Natural killer cell (primary cell): Measurements from ENCODE around the gene NPM1. TPM values are rescaled to one million over a fixed set of nuclear protein-coding genes. Genes with fewer than 3 reads are reported as not detected.

ENCODE experiments used
- ATAC-seq, 3 donors: fragments of 150-1000 bp in 2 of 3; fragments of 200-7000 bp in 1 of 3; cut with Tn5 transposase; 1 replicate in 1 of 3; 2 replicates in 2 of 3; pipeline ENCODE4 v1.10.0; 2021; ENCODE audit warnings: mild to moderate bottlenecking in 2 of 3, moderate library complexity in 2 of 3
- DNase-seq, 2 donors: peaks; one replicate each; pipeline versions ENCODE4 v3.0.0 to v3.0.0-alpha.2; 2013 to 2021; ENCODE audit warnings: mixed read lengths in 1 of 2
- H3K27ac ChIP-seq: one replicate; pipeline ENCODE4 v1.5.1; 2013; ENCODE audit warnings: mild to moderate bottlenecking, low read length
- H3K27me3 ChIP-seq: one replicate; pipeline ENCODE4 v1.6.1; 2013; ENCODE audit warnings: low read length; ENCODE audit not compliant: control insufficient read depth, insufficient read depth
- H3K36me3 ChIP-seq: one replicate; pipeline ENCODE4 v1.6.1; 2013; ENCODE audit warnings: low read length; ENCODE audit not compliant: control insufficient read depth, insufficient read depth
- H3K4me1 ChIP-seq: one replicate; pipeline ENCODE4 v1.6.1; 2013; ENCODE audit warnings: low read length; ENCODE audit not compliant: control insufficient read depth, insufficient read depth
- H3K4me3 ChIP-seq: one replicate; pipeline ENCODE4 v1.5.1; 2013; ENCODE audit warnings: low read length
- H3K9me3 ChIP-seq: one replicate; pipeline ENCODE4 v1.6.1; 2013; ENCODE audit warnings: low read length; ENCODE audit not compliant: control insufficient read depth, insufficient read depth
- H3K27ac Mint-ChIP-seq, 2 donors: one replicate each; pipeline ENCODE4 v1.8.0; 2022; ENCODE audit warnings: mild to moderate bottlenecking in 2 of 2, mixed read lengths in 2 of 2, moderate library complexity in 1 of 2
- H3K27me3 Mint-ChIP-seq, 2 donors: one replicate each; pipeline ENCODE4 v1.8.0; 2022; ENCODE audit warnings: low read depth in 2 of 2, mixed read lengths in 2 of 2
- H3K36me3 Mint-ChIP-seq: one replicate; pipeline ENCODE4 v1.8.0; 2022; ENCODE audit warnings: mixed read lengths
- H3K4me1 Mint-ChIP-seq, 2 donors: one replicate each; pipeline ENCODE4 v1.8.0; 2022; ENCODE audit warnings: mixed read lengths in 2 of 2
- H3K4me3 Mint-ChIP-seq: one replicate; pipeline ENCODE4 v1.8.0; 2022; ENCODE audit warnings: mild to moderate bottlenecking, moderate library complexity, mixed read lengths
- H3K9me3 Mint-ChIP-seq, 2 donors: one replicate each; pipeline ENCODE4 v1.8.0; 2022; ENCODE audit warnings: mixed read lengths in 2 of 2
- CTCF ChIP-seq: fragments of 200-600 bp; IDR thresholded peaks from one replicate; pipeline ENCODE4 v1.8.0; 2022; ENCODE audit warnings: antibody characterized with exemption
- WGBS: methylation state at CpG from one replicate; pipeline ENCODE4 v1.1.7; 2013; ENCODE audit warnings: missing lambda C conversion rate; ENCODE audit not compliant: insufficient coverage; 5-methylcytosine and 5-hydroxymethylcytosine counted together
- intact Hi-C: fragments of 100-400 bp; cut with micrococcal nuclease; formaldehyde crosslinking; loops from one replicate; pipeline ENCODE4 v1.14.2; 2022
- total RNA-seq, 4 donors: library from RNA; stranded (reverse); fragments of 120-200 nt in 1 of 4; gene quantifications; one replicate each; pipeline versions ENCODE4 v1.2.3 to v1.2.4, GENCODE V29; 2013 to 2022

NPM1 gene
- total RNA-seq, 3 donors from 2014 or later (not counting 1 experiment from before 2014, with no cell fraction given) = 440 to 554 (median 454) TPM

GRCh38 chr5:171432583-171433351, 45.1 kb downstream of the NPM1 start:
- no peaks in the 10 kb centered on the region for H3K27me3 Mint-ChIP-seq
- intact Hi-C loops = no loop called here
- Histone ChIP-seq H3K36me3 (no peaks in the 10 kb centered on the region), H3K4me1 (no peaks in the 10 kb centered on the region), H3K4me3 (no peak overlapping the region), H3K9me3 (no peaks in the 10 kb centered on the region), H3K27ac (no peak overlapping the region), H3K27me3 (no peaks in the 10 kb centered on the region)
- no peak overlapping the region for H3K27ac Mint-ChIP-seq
- H3K4me3 Mint-ChIP-seq = no peak overlapping the region
- no peaks in the 10 kb centered on the region for H3K4me1 Mint-ChIP-seq
- DNase-seq (no peak), ATAC-seq (no peak)
- TF ChIP-seq CTCF = no peak
- WGBS = 91% methylated on average over 16 of the region's 16 CpGs
- H3K36me3 Mint-ChIP-seq = no peaks in the 10 kb centered on the region
- H3K9me3 Mint-ChIP-seq = no peaks in the 10 kb centered on the region

- no peak overlapping the region for H3K27ac Mint-ChIP-seq
- no peak for TF ChIP-seq CTCF
Measured at GRCh38 chr5:171433352-171433698, 45.7 kb downstream of the NPM1 start.

GRCh38 chr5:171433982-171434676, 46.5 kb downstream of the NPM1 start:
- WGBS = 85% methylated on average over 5 of the region's 5 CpGs
- no peaks in the 10 kb centered on the region for H3K27me3 ChIP-seq
- H3K27ac ChIP-seq = no peak overlapping the region
- no peaks in the 10 kb centered on the region for H3K36me3 Mint-ChIP-seq
- no peak overlapping the region for H3K4me3 ChIP-seq
- no peak for TF ChIP-seq CTCF
- no peaks in the 10 kb centered on the region for H3K9me3 ChIP-seq
- no peak overlapping the region for H3K4me3 Mint-ChIP-seq
- ATAC-seq (no peak), DNase-seq (no peak)
- H3K36me3 ChIP-seq = no peaks in the 10 kb centered on the region
- no peaks in the 10 kb centered on the region for H3K4me1 Mint-ChIP-seq
- no peak overlapping the region for H3K27ac Mint-ChIP-seq
- intact Hi-C loops = no loop called here
- H3K4me1 ChIP-seq = no peaks in the 10 kb centered on the region
- H3K9me3 Mint-ChIP-seq = no peaks in the 10 kb centered on the region
- no peaks in the 10 kb centered on the region for H3K27me3 Mint-ChIP-seq

More at GRCh38 chr5:171433352-171433698, 45.7 kb downstream of the NPM1 start:
- no peaks in the 10 kb centered on the region for H3K9me3 ChIP-seq
- H3K27me3 ChIP-seq = no peaks in the 10 kb centered on the region
- H3K36me3 ChIP-seq = no peaks in the 10 kb centered on the region
- intact Hi-C loops = no loop called here
- no peaks in the 10 kb centered on the region for H3K4me1 Mint-ChIP-seq
- H3K4me3 Mint-ChIP-seq = no peak overlapping the region
- ATAC-seq = no peak
- no peaks in the 10 kb centered on the region for H3K9me3 Mint-ChIP-seq
- no peaks in the 10 kb centered on the region for H3K36me3 Mint-ChIP-seq
- H3K4me1 ChIP-seq = no peaks in the 10 kb centered on the region
- WGBS = 64% methylated on average over 6 of the region's 6 CpGs
- H3K27ac ChIP-seq = no peak overlapping the region
- no peaks in the 10 kb centered on the region for H3K27me3 Mint-ChIP-seq
- DNase-seq = no peak
- no peak overlapping the region for H3K4me3 ChIP-seq
